GM19468 (cell line): Measurements from ENCODE around the gene LY6G6D.

ENCODE experiments used
- ATAC-seq: cut with Tn5 transposase; IDR thresholded peaks from one replicate; pipeline ENCODE4 v1.9.1; 2021; ENCODE audit warnings: mild to moderate bottlenecking, moderate library complexity, moderate number of reproducible peaks; ENCODE audit not compliant: unreplicated experiment; ENCODE audit errors: extremely low read depth

LY6G6D gene

DNA sequence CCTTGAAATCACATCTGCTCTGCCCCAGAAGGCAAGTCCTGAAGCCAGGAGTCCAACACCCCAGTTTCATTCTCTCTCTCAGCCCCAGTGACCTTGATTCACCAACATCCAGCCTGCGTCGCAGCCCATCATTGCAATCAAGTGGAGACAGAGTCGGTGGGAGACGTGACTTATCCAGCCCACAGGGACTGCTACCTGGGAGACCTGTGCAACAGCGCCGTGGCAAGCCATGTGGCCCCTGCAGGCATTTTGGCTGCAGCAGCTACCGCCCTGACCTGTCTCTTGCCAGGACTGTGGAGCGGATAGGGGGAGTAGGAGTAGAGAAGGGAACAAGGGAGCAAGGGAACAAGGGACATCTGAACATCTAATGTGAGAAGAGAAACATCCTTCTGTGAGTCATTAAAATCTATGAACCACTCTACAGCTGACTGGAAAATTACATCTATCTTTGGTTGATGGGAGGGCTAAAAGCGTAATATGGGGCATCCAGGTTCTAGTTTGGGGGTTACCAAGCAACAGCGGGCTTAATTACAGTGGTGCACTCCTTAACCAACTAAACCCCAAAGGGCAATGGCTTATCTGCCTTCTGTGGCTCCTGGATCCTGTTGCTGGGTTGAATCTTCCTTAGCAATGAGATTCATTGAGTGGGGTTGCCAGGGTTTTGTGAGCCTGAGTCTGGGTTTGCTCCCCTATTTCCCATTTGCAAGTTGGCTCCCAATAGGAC is 2.5 kb downstream of the LY6G6D start:
- ATAC-seq = no peak

DNA sequence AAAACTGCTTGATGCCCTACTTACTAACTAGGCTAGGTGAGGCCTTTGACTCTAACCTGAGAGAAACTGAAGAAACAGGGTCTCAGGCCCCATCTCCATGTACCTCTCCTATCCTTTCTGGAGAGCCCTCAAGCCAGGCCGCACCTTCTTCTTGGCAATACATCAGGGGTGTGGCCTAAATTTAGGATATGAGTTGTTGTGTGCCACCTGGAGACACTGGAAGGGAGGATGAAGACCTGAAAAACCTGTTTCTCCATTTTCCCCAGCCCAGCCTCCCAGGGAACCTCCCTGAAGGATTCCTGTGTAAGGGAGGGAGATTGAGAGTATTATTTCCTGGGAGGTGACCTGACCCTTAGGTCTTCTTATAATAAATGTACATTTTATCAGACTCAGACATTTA is 3.1 kb downstream of the LY6G6D start:
- ATAC-seq = no peak

DNA sequence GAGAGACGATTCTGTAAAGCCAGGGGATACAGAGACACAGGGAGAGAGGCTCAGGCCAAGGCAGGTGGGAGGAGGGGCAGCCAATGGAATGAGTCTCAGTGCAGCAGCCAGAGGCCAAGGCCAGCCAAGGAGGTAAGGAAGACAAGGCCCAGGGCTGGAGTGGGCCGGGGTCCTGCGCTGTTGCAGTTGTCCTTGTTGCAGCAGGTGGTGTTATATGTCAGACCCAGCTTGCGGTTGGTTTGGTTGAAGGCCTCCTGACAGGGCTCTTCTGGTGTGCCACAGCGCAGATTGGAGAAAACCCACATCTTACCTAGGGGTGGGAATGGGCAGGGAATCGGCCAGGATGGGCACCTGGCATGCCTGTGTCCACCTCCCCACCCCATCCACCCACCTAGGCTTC is 3.9 kb downstream of the LY6G6D start:
- no peak for ATAC-seq

DNA sequence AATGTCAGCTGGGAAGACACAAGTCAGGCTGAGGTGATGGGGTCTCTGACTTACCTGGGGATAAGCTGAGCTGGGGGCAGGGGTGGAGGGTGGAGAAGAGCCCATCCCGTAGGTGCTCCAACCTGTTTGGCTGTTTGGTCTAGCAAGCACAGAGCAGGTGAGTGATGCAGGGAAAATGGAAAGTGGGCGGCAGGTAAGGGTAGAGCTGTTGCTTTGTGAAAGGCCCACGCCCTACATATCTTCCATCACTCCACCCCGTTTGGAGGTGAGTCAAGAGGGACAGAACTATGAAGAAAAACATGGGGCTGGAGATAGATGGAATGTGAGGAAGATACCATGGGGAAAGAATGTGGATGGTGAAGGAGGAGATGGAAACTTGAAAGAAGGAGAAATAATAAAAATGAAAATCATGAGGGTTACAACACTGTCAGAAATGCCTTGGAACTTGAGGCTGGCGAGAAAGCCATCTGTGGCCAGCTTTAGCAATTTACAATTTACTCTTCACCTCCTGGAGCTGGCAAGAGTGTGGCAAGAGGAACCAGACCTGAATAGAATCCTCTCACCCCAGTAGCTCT is 5.1 kb downstream of the LY6G6D start:
- no peak for ATAC-seq

DNA sequence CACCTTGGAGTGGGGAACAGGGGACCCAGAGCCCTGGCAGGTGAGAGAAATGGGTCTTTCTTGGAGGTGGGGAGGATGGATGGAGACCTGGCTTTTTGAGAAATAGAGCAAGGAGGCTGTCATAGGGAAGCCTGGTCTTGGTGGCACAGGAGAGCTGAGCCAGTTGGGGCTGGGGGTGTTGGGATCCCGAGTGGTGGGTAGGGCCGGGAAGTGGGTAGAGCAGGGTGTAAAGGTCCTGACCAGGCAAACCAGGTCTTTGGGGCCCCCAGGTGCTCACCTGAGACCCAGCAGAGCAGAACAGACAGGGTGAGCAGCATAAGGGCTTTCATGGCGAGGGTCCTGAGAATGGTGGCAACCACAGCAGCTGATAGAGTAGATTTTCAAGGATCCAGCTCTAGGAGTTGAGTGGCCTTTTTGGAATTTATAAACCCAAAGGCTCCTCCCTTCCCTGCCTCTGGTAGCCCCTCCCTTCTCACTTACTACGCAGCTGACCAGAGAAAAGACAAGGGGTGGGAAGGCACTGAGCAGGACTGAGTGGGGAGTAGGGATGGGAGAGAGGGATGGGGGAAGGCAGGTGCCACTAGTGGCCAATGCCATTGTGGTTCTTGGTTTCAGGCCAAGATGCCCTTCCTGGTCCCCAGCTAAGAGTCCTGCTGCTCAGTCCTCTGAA is 6.3 kb downstream of the LY6G6D start, which contains the start of gene LY6G6C:
LY6G6C (minus strand) TSS at position 396 of the 670 bp plus-strand sequence; CDS start at position 329, 67 bp downstream.
- ATAC-seq = no peak

DNA sequence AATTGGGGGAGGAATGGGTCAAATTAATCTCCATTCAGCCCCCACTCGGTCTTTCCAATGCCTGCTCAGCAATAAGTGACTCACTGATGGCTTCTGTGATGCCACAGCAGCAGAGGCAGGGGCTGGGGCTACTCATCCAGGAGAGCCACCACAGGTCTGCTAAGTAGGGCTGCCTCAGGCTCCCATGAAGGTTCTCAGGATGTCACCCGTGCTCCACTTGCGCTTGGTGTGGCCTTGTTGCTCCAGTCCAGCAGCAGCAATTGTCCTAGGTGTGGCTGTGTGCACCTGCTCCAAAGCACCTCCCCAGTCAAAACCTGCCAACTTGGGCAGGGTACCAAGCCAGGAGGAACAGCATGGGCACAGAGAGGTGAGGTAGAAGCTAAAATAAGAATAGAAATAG is 7.0 kb downstream of the LY6G6D start:
- ATAC-seq = no peak

DNA sequence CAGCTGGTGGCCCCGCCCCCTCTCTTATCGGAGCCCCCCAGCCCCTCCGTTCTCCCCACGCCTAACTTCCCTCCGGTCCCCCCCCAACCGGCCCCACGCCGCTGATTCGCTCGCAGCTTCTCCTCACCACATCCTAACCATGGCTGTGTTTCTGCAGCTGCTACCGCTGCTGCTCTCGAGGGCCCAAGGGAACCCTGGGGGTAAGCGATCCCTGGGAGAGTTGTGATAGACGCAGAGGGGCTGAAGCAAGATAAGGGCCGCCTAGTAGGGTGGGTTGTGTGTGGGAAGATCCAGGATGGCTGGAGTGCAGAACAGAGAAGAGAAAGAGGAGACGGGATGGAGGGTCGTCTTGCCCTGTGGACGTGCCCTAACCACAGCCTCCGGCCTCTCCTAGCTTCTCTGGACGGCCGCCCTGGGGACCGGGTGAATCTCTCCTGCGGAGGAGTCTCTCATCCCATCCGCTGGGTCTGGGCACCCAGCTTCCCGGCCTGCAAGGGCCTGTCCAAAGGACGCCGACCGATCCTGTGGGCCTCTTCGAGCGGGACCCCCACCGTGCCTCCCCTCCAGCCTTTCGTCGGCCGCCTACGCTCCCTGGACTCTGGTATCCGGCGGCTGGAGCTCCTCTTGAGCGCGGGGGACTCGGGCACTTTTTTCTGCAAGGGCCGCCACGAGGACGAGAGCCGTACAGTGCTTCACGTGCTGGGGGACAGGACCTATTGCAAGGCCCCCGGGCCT is 8.3 kb downstream of the LY6G6D start, which contains the start of gene MPIG6B:
MPIG6B (plus strand) TSS at position 129 of the 735 bp plus-strand sequence; CDS start at position 140, 11 bp downstream.
- ATAC-seq = no peak

DNA sequence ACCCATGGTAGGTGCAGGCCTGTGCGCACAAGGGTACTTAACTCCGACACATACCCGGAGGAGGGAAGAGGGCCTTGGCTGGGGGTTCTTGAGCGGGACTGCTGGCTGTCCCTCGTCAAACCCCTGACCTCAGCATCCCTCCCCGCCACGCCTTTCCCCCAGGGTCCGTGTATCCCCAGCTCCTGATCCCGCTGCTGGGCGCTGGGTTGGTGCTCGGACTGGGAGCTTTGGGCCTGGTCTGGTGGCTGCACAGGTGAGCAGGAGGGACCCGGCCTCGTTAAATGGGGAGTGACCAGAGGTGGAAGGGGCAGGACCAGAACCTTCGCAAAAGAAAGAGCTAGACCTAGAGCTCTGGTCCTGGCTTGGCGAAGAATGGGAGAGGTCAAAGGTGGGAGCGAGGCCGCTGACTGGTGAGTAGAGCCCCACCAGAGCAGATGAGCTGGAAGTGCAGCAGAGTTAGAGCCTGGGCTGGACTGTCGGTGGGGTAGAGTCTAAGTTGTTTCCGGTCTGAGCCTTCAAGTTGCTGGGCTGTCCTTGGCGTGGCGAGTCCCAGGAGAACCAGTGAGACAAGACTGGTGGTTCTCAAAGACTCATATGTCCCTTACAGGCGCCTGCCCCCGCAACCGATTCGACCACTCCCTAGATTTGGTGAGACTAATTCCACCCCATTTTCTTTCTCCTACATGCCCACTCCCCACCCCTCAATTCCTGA is 9.0 kb downstream of the LY6G6D start:
- ATAC-seq = no peak

DNA sequence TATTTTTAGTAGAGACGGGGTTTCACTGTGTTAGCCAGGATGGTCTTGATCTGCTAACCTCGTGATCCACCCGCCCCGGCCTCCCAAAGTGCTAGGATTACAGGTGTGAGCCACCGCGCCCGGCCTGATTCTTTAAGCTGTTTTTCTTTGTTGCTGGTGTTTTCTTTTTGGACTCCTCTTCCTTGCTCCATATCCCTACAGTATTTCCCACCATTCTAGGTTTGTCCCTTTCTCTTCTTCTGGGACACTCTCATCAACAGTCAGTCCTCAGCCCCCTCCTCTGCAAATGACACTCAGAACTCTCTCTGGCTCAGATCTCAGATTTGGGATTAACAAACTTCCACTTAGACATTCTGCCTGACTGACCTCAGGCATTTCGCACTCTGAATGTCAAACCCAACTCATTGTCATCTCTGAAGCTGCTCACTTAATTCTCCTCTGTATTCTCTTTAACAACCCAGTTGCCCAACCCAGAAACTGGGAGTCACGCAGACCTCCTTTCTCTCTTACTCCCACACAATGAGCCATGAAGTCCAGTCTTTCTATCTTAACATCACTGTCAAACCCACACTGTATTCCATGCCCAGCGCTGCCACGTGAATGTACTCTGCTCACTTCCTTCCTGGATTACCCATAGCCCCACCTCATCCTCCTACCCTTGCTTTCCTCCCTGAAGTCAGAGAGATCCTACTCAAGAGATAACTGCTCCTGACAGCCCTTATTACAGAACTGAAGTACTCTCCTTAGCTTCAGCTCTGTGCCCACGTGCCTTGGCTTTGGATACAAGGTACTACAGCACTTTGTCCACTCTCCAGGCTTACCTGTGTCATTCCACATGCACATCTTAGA is 10.6 kb downstream of the LY6G6D start:
- no peak for ATAC-seq

DNA sequence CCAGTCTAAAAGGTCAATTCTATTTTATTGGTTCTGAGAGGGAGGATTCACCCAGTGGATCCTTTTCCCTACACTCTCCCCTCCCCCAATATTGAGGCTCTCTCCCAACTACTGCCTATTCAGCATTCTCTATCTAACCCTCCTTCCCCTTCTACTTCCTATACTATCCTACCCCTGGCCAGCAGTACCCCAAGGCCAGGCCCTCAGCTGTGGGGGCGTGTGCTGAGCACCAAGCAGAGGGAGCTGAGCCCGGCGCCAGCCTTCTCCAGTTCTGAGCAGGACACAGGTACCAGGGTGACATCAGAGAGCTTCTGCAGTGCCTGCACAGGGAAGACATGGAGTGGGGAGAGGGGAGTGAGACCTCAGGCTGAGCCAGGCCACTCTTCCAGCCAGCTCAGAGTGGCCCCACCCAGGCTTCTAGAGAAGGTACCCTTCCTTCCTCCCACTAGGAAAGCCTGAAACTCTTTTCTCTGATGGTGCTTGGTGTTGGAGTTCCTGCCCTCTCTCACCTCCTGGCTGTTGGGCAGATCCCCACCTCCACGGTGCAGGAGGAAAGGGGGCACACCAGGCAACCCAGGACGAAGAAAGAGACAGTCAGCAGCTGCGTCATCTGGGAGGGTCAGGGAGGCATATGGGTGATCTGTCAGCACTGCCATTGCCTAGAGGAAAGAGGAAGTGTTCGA is 12.0 kb downstream of the LY6G6D start:
- no peak for ATAC-seq

DNA sequence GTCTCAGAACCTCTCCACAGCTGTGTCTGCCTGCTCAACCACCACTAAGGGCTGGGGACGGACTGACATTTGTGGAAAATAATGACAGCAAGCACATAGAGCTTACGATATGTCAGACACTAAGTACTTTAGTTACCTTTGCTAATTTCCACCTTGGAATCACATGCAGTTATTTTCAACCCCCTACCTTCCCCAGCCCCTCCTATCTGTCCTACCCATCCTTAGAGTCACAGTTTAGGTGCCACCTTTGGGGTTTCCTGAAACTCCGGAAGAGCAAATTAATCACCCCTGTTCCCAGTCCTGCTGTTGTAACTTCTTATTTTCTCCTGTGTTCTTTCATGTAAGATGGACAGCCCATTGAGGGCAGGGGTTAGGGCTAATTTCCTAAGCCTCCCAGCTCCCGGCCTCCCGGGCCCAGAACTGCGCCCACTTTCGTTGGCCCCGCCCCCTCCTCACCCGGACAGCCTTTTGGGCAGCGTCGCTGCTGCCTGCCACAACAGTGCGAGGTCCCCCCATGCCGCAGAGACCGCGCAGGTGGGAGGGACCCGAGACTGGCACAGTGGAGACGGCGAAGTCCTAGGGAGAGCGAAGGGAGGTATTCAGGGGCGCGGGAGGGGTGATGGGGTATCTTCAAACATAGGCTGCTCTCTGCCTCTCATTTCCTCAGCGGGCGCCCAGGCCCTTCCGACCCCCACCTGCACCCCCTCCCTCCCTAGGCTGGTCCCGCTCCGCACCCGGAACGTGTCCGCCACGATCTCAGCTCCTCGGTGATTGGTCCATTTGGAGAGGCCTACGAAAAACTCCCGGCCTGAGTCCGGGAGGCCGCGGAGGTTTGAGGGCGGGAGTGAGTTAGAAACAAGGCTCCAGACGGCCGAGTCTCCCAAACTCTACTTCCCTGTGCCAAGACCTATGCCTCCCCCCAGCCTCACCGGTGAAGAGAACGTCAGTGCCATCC is 12.8 kb downstream of the LY6G6D start:
- no peak for ATAC-seq

DNA sequence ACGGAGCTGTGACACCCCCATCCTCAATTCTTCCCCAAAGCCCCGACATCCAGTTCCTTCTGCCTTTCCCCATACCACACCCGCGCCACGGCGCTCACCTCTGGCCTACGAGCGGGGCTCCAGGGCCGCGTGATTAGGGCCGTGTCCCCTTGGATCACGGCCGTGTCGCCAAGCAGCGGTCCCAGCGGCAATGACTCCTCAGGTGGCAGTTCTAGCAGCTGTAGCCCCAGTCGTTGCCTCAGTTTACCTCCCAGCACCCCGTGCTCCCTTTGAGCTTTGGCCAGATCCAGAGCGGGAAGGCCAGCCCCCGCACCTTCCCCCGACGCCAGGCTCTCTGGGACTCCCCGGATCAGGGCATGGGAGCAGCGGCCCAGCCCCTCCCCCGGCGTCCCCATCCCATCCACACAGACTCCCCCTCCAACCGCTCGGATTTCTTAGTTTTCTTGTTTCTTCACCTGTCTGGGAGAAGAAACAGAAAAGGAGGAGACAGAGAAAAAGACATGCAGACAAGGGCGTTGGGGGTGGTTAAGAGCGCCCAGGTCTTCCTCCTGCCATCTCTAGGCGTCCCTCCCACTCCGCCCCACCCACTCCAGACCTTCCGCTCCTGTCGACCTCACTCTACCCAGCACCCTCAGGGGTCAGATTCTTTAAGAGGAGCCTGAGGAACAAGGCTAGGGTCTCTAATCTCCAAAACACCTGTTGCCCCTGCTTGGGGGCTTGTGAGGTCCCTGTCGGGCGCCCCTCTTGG is 13.8 kb downstream of the LY6G6D start, which contains the start of gene DDAH2:
DDAH2 (minus strand) TSS at position 533 of the 748 bp plus-strand sequence; CDS start at position 395, 138 bp downstream.
- ATAC-seq = no peak

DNA sequence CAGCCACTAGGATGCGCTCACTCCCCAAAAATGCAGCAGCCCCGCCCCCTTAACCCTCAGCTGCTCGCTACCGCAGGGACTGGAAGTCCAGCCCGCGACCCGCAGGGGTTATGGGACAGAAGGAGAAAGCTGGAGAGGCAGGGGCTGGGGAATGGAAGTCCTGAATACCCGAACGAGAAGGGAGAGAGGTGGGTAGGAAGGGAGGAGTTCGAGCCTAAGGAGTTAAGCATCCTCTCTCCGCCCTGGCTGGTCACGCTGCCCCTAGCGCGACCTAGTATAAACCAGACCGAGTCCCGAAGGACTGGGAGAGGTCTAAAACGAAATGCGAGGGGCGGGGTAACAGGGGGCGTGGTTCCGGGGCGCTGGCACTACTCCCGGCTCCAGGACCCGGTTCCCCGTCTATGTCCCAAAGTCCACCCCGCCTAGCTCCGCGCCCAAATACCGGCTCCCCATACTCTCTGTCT is 14.4 kb downstream of the LY6G6D start:
- no peak for ATAC-seq

DNA sequence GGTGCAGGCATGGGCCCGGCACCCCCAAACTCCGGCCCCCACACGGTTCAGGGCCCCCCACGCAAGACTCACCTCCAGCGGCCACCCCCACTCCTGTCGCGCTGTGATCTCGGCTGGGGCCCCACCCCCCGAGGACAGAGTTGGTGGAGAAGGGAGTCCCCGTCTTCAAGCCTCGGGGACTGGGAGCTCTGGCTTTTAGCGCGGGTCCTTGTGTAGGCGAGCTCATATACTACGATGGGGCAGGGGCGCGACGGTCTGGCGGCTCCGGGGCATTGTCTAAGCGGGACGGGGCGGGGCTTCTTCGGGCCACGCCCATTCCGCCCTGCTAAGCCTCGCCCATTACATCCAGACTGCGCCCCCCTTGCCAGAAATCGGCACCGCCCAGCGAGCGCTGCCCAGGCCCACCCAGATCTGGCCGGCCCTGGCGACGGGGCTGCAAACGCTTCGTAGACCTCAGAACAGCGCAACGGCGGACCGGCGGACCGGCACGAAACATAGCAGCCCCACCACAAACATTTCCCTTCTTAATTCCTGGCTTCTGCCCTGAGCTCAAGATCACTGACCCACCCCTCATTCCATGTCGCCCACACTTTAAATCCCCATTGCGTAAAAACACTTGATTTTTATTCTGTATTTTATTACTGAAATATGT is 15.0 kb downstream of the LY6G6D start:
- ATAC-seq = no peak

DNA sequence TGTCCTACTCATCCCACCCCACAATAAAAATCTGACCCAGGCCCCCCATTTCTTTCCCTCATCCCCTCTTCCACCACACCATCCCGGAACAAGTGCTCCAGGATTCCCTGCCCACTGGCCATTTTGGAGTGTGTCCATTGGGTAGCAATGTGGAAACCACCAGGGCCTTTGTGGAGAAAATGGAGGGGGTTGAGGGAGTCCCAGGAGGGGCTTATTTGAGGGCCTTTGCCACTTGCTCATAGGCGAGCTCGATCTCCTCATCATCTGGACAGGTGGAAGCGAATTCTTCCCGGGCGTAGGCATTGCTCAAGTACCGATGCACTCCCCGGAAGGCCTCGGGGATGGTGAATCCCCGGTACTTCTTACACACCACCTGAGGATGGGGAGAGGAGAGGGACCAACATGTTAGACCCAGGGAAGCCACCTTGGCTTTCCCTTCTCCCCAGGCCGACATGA is 15.5 kb downstream of the LY6G6D start:
- ATAC-seq = no peak

DNA sequence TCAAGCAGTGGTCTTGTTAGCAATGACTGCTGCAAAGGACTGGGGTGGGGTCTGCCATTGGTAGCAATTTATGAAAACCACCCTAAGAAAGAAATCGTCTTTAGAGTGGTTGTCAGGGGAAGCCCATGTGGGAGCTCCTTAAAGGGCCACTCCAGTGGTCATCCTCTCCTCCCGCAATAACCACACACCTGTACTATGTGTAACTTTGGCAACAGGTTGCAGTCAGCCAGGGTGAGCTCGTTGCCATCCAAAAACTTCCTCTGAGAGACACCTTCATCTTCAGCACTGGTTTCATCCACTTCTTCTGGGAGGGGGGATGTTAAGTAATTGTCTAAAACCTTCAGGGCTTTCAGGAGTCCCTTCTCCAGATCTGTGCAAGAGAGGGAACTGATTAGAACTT is 16.9 kb downstream of the LY6G6D start:
- ATAC-seq = no peak
